GM12891 (cell line): ENCODE results near the gene RNF220.

Experiments
- PAX5 ChIP-seq: IDR thresholded peaks from 2 replicates; pipeline ENCODE4 v1.6.1; 2011; ENCODE audit warnings: low read length, moderate library complexity, mild to moderate bottlenecking; ENCODE audit not compliant: insufficient read depth, severe bottlenecking
- POLR2A ChIP-seq: IDR thresholded peaks from 2 replicates; pipeline ENCODE4 v1.6.1; 2011; ENCODE audit warnings: low read depth, low read length, control low read depth
- POLR2AphosphoS5 ChIP-seq: IDR thresholded peaks from 2 replicates; pipeline ENCODE4 v1.6.1; 2011; ENCODE audit warnings: low read depth, low read length, control low read depth

DNA sequence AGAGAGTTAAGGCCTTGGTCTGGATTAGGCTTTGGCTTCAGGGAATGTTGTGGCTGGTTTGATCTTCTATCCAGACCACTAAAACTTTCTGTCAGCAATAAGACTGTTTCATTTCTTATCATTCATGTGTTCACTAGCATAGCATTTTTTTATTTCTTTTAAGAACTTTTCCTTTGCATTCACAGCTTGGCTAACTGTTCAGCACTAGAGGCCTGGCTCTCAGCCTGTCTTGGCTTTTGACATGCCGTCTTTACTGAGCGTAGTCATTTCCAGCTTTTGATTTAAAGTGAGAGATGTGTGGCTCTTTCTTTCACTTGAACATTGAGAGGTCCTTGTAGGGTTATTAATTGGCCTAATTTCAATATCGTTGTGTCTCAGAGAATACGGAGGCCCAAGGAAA, 62.5 kb downstream of the RNF220 start:
- no peak for TF ChIP-seq POLR2A
- TF ChIP-seq POLR2AphosphoS5, result no peak
- no peak for TF ChIP-seq PAX5
